GM21528 (cell line): ENCODE data around the gene GBE1.
"Not testable (repeated sequence)": the region's sequence is repeated elsewhere in the genome, so short reads cannot be mapped to it uniquely, and the experiment has no call there.

Experiments
- ATAC-seq: cut with Tn5 transposase; IDR thresholded peaks from one replicate; pipeline ENCODE4 v1.9.1; 2021; ENCODE audit warnings: mild to moderate bottlenecking, moderate library complexity; ENCODE audit not compliant: unreplicated experiment, low FRiP score

The GBE1 gene

DNA sequence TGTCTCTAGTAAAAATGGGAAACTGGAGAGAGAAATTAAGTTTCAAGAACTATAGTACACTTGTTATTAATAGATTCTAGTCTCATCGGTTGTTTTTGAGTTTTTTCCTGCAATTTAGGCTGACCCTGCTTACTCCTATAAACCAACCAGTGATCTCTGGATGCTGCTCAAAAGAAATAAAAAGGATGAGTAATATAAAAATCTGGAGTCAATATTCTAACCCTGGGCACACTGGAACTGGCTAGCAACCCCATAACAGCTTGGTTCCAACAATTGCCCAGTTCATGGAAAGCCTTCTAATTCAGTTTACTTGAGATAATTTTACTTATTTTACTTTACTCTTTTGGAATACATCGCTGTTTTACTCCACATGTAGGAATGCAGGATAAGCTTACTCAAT lies 211.6 kb downstream of the GBE1 start:
- no peak for ATAC-seq

DNA sequence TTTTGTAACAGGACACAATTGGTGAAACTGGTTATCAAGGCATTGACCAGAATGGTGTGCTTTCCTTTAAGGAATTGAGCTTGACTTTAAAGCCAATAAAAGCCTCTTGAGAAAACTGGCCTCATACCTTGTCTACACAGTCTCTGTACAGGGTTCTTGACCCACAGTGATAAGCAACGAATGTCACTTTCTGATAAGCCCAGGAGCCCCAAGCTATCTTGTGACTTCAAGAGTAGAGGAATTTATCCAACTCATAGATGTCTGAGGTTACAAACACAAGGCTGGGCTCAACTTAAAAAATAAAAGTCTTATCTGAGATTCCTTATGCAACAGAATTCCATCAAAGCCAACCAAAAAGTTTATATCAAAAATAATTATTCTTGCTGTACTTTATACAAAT lies 212.1 kb downstream of the GBE1 start:
- ATAC-seq: no peak

DNA sequence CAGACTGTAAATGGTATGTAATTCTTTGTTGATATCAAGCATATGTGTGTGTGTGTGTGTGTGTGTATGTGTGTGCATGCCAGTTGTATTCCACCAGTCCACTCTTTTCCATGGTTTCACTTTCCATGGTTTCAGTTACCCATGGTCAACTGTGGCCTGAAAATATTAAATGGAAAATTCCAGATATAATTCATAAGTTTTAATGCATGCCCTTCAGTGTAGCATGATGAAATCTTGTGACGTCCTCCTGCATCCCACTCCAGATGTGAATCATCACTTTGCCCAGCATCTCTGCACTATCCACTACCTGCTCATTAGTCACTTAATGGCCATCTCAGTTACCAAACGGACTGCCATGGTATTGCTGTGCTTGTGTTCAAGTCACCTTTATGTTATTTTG lies 215.9 kb downstream of the GBE1 start:
- no peak for ATAC-seq

DNA sequence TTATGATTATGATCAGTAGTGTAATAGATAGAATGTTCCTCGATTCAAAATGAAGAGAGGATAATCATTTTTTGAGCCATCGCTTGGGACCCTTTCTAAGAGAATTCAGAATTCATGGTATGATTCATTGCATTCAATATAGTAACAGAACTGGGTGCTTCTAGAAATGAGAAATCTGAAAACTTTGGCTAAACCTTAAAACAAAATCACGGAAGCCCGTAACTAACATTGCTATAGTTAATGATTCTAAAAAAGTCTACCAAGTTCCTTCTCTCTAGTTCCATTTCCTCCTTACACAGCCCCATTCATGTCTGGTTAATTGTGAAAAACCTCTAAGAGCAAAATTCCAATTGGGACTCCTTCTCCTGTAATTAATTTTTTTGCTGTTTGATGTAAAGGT lies 217.1 kb downstream of the GBE1 start:
- no peak for ATAC-seq

DNA sequence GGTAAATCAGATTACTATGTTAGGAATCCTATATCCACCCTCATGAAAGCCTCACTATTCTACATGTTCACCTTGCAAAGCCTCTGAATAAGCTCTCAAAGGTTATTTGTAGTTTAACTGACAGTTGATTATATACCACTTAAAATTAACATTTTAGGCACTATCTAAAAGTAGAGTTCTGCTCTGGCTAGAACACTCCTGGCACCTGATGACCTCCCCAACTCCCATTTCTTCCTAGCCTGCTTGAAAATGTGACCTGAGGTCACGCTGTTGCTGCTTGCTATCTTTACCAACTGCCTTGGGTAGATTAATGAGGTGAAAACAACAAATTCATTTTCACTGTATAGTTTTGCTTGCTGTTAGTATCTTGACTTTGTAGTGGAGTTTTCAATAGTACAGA lies 220.7 kb downstream of the GBE1 start:
- ATAC-seq: no peak

DNA sequence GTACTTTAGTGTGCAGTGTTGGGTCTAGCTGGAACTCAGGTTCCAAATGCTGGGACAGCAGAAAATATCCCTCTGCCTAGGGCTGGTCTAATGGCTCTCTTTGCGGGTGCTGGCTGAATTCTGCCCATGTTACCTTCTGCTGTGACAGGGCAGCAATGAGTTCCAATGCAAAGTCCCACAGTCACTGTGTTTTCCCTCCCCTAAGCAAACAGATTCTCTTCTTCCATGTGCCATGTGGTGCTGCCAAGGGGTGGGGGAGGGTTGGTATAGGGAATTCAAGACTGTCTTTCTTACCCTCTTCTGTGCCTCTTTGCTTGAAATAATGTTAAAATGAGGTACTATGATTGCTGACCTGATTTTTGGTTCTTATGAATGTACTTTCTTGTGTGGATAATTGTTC lies 229.6 kb downstream of the GBE1 start:
- ATAC-seq: no peak

DNA sequence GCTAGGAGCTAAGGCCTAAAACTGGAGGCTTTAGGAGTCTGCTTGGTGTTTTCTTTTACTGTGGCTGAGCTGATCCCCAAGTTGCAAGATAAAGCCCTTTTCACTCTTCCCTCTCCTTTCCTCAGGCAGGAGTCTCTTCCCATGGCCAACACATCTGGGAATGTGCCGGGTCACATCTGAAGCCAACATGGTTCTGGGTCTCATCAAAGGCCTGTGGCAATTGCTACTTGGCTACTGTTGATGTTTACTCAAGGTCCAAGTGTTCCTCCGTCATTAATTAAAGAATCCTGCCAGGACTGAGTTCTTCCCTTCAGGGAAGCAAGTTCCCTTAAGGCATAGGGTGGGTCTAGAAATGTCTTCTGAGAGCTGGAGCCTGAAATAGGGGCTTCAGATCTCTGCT lies 230.2 kb downstream of the GBE1 start:
- no peak for ATAC-seq

DNA sequence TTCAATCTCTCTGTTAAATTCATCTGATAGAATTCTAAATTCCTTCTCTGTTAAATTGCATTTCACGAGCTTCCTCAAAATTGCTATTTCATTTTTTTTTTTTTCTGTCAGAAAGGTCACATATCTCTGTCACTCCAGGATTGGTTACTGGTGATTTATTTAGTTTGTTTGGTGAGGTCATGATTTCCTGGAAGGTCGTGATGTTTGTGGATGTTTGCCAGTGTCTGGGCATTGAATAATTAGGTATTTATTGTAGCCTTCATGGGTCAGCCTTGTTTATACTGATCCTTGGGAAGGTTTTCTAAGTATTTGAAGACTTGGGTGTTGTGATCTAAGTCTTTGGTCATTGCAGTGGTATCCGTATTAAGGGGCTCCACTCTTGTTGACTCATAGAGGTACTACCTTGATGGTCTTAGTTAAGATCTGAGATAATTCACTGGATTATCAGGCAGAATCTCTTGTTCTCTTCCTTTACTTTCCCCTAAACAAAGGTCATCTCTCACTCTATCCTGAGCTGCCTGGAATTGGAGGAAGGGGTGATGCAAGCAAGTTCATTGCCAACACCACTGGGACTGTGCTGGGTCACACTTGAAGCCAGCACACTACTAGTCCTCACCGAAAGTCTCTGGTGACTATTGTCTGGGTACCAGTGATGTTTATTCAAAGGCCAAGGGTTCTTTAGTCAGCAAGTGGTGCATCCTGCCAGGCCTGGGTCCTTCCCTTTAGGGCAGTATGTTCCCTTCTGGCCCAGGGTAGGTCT lies 231.1 kb downstream of the GBE1 start:
- ATAC-seq: no peak

DNA sequence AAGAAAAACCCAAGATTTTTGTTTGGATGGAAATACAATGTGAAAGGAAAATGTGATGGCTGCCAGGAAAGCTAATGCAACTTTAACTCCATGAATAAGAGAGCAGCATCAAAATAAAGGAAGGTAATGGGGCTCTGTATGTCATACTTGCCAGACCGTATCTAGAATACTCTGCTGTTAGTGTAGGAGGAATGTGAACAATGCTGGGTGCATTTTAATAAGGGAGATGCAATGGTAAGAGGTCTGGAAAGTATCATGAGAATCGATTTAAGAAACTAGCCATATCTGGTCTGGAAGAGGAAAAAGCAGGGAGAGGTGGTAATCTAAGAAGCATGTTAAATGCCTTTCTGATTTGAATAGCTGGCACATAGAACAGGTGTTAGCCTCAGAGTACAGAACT lies 239.6 kb downstream of the GBE1 start:
- no peak for ATAC-seq

DNA sequence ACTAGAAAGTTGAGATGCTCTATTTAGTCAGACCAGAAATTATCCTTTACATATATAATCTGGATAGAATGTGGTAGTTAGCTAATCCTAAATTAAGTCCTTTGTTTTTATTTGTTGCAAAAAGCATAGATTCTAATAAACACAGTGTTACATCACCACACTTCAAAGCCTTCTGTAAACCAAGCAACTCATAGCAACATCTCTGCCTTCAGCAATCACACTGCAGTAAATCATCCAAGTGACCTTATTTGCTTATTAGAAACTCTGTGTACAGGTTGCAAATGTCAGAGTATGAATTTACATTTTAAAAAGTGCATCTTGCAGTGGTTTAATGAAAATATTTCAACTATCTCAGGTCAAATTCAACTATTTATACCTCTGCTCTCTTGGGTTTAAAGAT lies 242.5 kb downstream of the GBE1 start:
- no peak for ATAC-seq

DNA sequence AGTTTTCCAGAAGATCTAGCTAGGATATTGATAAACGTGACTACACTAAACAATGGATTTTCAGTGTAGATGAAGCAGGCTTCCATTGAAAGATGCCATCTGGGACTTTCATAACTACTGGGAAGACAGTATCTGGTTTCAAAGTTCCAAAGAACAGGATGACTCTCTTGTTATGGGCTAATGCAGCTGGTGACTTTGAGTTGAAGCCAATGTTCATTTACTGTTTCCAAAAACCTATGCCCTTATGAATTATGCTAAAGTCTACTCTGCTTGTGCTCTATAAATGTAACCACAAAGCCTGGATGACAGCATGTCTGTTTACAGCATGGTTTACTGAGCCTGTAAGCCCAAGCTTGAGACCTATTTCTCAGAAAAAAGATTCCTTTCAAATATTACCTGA lies 245.4 kb downstream of the GBE1 start:
- no peak for ATAC-seq

DNA sequence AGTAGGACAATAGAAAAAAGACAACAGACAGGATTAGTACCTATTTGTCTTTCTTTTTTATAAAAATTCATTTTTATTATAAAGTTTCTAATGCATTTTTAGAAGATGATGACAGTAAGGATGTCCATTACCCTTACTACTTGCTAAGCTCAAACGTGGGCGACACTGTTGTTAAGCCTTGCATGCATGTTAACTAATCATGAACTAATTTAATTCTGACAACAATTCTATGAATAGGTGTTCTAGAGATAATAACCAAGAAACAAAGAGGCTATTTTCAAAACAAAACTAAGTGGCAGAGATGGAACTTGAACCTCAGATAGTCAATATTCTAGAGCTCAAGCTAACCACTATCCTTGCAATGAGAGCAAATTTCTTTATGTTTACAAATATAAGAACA lies 247.9 kb downstream of the GBE1 start:
- no peak for ATAC-seq

DNA sequence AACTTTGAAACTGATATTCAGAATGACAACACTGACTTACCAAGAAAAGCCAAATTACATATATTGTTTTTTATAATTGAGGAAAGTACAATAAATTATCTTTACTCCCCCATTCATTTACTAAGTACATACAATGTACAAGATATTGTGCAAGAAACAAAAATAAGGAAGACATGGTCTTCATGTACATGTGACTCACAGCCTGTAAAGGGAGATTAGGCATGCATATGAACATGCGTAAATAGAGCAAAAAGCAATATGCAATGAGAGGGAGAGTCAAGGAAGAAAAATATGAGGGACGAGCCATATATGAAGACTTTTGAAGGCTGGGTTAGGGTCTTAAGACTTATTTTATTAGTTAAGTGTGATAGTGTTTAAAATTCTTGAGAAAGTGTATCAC lies 258.4 kb downstream of the GBE1 start:
- no peak for ATAC-seq

DNA sequence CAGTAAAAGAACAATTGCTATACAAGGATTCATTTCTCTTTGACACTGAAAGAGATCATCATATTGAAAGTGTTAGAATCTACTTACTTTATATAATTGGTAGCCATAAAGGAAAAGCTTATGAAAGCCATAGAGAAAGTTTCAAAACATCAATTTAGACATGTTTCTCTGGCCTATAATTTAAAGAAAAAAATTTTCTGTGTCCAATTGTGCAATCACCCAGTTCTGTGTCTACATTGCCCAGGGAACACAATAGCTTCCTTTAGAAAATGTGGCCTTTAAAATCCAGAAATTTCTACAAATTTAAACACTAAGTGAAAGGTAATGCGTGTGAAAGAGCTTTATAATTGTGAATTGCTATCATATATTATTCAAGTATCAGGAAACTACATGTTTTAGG lies 259.2 kb downstream of the GBE1 start:
- ATAC-seq: no peak

DNA sequence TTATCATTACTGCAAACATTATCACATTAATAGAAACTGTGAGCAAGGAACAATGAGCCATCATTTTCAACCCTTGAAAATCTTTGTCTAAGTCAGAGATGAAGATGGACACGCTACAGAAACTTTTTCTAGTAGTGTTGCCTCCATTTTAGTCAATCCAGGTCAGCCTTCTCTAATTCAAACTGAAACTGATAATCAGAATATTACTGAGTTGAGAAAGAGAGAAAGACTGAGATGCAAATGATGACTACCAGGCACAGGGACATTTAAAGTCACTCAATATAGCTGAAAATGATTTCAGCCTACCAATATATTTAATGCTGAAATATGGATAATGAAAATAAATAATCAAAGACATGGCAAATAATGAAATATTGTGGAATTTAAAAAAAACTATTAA lies 261.4 kb downstream of the GBE1 start:
- peak; percentile 78 for ATAC-seq

DNA sequence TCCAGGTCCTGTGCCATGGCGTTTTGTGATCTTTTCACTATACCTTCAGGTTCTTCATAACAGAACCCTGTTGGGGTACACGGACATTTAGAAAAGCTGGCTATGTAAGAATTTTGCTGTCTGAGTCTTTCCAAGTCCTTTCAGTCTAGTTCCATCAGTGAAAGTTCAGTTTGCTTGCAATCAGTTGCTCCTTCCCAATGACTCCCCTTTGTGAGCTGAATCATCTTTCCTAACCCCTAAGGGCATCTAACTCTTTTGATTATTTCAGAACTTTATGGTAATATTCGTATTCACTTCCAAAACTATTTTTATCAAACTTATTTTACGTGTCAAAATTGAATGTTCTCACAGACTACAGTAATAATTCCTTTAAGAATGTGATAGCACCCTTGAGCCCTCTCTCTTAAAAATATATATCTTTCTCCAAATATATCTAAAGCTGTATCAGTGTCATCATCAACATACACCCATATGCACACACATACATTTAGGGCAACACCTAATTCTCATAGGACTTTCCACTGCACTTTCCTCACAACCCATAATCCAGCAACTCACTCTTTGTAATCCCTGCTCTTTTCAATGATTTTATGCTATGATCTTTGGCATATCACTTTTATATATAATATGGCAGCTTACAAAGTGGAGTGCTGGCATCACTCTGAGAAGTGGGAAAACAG lies 263.7 kb downstream of the GBE1 start:
- ATAC-seq: no peak

DNA sequence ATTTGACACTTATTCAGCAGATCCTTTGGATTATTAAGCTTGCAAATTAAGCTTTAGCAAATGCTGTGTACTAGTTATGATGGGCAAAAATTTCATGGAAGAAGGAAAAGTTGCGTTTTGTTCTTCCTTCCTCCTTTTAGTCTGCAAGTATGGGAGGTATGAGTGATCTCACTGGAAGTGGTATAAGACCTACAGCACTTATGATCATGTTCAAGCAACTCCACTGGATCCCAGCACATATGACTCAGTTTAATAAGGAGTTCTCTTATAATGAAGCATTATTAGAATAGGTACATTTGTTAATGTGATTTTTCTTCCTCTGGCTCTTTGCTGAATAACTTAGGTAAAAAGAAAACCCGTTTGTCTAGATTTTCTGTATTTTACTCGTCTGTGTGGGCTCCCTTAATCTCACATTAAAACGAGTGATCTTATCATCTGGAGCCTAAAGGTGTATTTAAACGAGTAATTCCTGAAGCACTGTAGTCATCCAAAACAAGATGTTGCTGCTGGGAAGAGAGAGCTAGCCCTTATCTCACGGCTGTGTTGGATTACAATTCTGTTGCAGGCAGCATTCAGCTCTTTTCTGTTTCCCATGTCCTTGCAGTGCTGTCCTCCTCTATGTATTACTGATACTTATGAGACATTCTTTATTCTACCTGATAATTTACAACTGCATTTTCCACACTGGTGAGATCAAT lies 264.9 kb downstream of the GBE1 start:
- ATAC-seq: no peak

DNA sequence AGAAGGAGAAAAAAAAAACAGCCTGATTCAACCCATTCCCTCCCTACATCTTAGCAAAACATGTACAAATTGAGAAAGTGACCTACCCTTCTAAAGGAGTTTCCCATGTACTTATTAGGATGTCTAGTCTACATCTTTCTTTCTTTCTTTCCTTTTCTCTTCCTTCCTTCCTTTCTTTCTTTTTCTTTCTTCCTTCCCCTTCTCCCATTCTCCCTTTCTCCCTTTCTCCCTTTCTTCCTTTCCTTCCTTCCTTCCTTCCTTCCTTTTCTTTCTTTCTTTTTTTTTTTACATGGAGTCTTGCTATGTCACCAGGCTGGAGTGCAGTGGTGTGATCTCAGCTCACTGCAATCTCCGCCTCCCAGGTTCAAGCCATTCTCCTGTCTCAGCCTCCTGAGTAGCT lies 269.0 kb downstream of the GBE1 start:
- ATAC-seq: not testable (repeated sequence)

DNA sequence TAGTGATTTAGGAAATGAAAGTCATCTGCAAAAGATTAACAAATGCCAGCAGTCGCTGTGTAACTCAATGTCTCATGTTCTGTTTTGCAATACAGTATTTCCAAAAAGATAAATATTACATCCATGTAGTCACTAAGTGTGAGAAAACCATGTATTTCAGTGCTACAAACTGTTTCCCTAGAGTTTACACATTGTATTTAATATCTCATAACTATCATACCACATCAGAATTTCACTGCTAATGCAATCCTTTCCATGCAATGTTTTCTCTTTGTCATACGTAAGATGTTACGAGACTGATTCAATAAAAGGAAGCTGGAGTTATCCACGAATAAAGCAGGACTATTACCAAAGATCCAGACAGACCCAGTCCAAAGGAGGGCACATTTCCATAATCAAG lies 269.4 kb downstream of the GBE1 start:
- ATAC-seq: no peak

DNA sequence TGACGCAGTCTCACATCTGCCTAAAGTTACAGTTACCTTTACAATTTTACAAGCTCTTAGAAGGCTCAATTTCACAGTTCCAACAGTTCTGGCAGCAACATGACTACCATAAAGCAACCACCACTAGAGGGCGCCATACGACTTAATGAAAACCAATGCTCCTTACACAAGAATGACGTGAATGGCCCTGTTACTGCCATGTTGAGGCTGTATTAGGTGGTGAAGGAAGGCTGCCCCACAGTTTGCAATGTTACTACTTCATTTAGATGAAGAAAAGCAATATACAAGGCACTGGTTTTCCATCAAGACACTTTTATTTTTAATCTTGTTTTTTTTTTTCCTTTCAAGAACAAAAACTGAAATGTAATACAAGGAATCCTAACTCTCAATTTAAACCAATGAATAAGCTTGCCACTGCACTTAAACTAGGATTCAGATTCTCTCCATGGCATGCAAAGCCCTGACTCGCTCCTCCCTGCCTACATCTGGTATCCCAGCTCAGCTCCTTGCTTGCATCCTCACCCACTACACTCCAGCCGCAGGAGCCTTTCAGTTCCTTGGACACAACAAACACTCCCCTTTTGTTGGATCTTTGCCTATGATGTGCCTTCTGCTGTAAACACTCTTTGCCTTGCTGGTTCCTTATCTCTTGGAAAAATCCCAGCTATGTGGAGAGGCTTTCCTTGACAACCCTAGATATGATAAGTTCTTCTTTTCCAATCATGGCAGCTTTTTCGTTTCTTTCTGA lies 270.7 kb downstream of the GBE1 start:
- ATAC-seq: peak; percentile 94

DNA sequence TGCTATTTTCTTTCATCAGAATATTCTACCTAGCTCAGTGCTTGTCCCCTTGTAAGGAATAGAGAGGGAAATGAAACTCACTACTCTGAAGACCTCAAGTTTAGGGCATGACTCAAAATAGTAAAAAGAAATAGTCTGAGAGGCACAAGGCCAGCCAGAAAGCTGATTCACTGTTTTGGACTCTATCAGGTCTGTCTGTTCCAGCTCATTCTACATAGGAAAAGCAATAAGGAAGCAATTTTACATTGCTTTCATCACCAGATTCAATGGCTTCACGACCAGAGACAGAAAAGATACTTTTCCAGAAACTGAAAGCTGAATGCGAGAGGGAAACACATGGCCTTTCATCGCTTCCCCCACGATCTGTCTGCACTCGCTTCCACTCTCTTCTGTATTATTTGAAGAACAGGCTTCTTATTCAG lies 276.0 kb downstream of the GBE1 start:
- peak; percentile 99 for ATAC-seq
